Measurements from ENCODE around the gene ALCAM.

- TF ChIP-seq CTCF (IDR thresholded peaks at IDR 0.05; ENCODE audit: low read length) (no peak), EZH2phosphoT487 (IDR thresholded peaks at IDR 0.05; ENCODE audit: low read length) (no peak), EZH2 (optimal IDR thresholded peaks at IDR 0.05; ENCODE audit: low read depth, low read length) (no peak)
Measured at GRCh38 chr3:105610473-105610872, 243.8 kb downstream of the ALCAM start.
